ENCODE results near the gene GRID1. TPM values are rescaled to one million over a fixed set of nuclear protein-coding genes. Genes with fewer than 3 reads are reported as not detected.

Gene GRID1
- not detected in 2 replicates for total RNA-seq

GRCh38 chr10:86366033-86366901 is at the start of gene GRID1:
Gene GRID1, minus strand, starts transcription at chr10:86366795.

Other genes with a start within 250 kb of the GRID1 start
- gene WAPL, start 155.0 kb upstream of the GRID1 start, total RNA-seq = 44.3 and 52.1 TPM in 2 replicates